GM21619 (cell line): Measurements from ENCODE around the gene NLGN4X.

Source experiments
- ATAC-seq: cut with Tn5 transposase; IDR thresholded peaks from one replicate; pipeline ENCODE4 v1.9.1; 2021; ENCODE audit not compliant: unreplicated experiment

The NLGN4X gene

DNA sequence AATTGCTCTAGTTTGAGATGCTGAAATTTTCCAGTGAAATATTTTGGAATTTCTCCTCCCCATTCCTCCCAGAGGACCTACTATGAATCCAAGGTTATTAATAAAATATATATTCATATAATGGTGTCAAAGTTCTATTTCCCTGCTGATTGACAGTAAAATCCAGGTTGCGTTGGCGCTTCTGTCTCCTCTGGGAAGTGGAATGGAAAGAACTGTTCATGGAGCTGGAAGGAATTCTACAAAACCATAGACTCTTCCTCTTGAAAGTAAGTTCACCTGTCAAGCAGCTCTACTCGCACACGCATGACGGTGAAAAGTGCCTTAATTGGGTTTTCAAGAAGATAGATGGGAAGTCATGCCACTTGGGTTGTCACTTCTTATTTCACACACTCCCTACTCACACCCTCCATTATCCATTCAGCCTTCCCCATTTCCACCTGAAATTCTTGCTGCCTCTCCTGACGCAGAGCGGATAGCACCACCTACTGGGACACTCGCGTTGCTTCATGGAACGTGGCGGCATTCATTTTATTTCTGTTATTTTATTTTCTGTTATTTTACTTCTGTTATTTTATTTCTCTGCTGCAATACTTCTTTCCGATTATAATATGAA is 351.6 kb downstream of the NLGN4X start:
- no peak for ATAC-seq

DNA sequence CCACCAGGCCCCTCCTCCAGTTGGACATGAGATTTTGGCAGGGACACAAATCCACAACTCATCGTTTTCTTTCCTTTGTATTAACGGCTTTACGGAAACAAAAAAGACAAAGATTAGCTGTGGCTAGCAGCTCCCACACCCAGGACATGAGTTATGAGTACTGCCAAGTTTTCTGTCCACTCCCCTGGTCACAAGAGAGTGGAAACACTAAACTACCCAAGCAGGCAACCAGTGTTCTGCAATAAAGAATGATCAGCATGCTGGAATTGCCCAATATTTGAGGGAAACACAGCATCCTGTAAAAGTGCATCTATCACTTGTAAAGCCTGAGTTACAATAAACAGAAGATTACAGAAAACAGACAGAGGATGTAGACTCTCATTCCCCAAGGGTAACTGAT is 358.4 kb downstream of the NLGN4X start:
- no peak for ATAC-seq

DNA sequence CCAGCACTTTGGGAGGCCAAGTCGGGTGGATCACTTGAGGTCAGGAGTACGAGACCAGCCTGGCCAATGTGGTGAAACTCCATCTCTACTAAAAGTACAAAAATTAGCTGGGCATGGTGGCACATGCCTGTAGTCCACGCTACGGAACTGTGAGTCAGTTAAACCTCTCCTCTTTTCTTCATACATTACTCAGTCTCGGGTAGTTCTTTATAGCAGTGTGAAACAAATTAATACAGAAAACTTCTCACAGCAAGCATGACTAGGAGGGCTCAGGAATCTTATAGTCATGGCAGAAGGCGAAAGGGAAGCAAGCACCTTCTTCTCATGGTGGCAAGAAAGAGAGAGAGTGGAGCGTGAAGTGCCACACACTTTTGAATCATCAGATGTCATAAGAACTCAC is 358.9 kb downstream of the NLGN4X start:
- ATAC-seq, result no peak

DNA sequence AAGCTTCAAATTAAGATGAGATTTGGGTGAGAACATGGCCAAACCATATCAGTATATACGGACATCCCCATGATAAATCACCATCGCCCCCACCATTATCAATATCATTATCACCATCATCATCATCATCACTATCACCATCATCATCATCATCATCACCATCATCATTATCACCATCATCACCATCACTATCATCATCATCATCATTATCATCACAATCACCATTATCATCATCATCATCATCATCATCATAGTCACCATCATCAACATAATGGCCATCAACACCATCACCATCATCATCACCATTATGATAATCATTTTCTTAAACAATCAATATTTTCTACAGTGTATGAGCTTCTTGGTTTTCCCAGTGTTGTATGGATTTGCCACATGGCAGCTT is 360.9 kb downstream of the NLGN4X start:
- no peak for ATAC-seq

DNA sequence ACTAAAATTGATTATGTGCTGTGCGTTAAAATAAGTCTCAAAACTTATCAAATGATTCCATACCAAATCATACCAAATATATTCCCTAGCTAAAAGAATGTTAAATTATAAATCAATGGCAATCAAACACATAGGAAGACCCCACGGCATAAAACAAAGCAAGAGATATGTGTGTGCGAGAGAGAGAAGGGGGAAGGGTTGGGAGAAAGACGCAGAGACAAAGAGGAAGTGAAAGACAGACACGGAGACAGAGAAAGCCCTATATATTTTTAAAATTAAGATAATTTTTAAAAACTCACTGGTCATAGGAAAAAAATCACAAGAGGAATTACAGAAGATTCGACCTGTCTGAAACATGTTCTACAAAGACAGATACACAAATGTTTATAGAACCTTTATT is 371.4 kb downstream of the NLGN4X start:
- no peak for ATAC-seq

DNA sequence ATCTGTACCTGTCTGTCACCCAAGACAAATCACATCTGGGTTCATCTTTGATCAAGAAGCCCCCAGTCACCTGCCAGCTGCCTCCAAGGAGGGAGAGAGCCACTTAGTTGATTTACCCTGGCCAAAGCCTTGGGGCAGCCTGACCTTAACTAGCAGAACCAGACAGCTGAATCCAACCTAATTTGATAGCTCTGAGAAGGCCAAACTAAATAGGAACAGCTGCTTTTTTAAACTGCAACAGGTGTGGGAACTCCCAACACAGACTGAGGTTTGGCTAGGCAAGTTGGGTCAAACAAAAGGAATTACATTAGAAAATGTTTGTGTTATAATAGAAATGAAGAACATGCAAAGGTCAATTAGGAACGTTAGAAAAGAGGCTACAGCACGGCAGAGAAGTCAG is 375.7 kb downstream of the NLGN4X start:
- ATAC-seq, result no peak

DNA sequence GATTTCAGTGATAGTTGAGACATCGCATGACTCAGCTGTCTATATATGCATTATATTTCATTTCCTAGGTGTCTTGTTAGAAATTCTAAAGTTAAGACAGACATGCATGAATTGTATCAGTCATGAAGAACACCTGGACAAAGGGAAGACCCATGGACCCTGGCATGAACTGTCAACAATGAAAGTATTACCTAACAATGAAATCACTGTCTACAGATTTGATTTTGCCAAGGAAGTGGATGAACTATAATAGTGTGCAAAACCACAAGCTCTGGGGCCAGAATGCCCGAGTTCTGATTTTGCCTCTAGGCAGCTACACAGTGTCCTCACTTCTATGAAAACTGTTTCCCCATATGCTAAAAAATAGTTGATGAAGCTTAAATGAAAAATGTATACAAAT is 386.1 kb downstream of the NLGN4X start:
- ATAC-seq, result no peak
